Measurements from ENCODE around the gene COL6A5.
"Not testable (repeated sequence)": the region's sequence is repeated elsewhere in the genome, so short reads cannot be mapped to it uniquely, and the experiment has no call there.

COL6A5 gene

GRCh38 chr3:130345487-130346079, at the start of gene COL6A5:
Gene COL6A5, plus strand, starts transcription at chr3:130345672. Its CDS starts 27,967 bp downstream, at chr3:130373639.
- no peak for FAIRE-seq

GRCh38 chr3:130299531-130299930, 45.9 kb upstream of the COL6A5 start:
- FAIRE-seq = no peak

- FAIRE-seq = no peak
These were observed 44.6 kb upstream of the COL6A5 start for GRCh38 chr3:130300888-130301287.

GRCh38 chr3:130310109-130310508, 35.4 kb upstream of the COL6A5 start:
- FAIRE-seq = no peak

- no peak for FAIRE-seq
These were observed 33.1 kb upstream of the COL6A5 start for GRCh38 chr3:130312374-130312773.

GRCh38 chr3:130316169-130316568, 29.3 kb upstream of the COL6A5 start:
- no peak for FAIRE-seq

- FAIRE-seq = no peak
These were observed 22.0 kb upstream of the COL6A5 start for GRCh38 chr3:130323503-130323902.

GRCh38 chr3:130340766-130341165, 4.7 kb upstream of the COL6A5 start:
- no peak for FAIRE-seq

GRCh38 chr3:130341388-130341787, 4.1 kb upstream of the COL6A5 start:
- no peak for FAIRE-seq

GRCh38 chr3:130341882-130342281, 3.6 kb upstream of the COL6A5 start:
- no peak for FAIRE-seq

GRCh38 chr3:130342821-130343661, 2.4 kb upstream of the COL6A5 start:
- FAIRE-seq = no peak

- not testable (repeated sequence) for FAIRE-seq
These were observed 2.8 kb downstream of the COL6A5 start for GRCh38 chr3:130348258-130348657.

- no peak for FAIRE-seq
These were observed 9.0 kb downstream of the COL6A5 start for GRCh38 chr3:130354430-130354829.

- FAIRE-seq = no peak
These were observed 28.6 kb downstream of the COL6A5 start for GRCh38 chr3:130374033-130374432.

GRCh38 chr3:130374908-130375307, 29.4 kb downstream of the COL6A5 start:
- no peak for FAIRE-seq

GRCh38 chr3:130377960-130378676, 32.6 kb downstream of the COL6A5 start:
- no peak for FAIRE-seq

- no peak for FAIRE-seq
These were observed 33.3 kb downstream of the COL6A5 start for GRCh38 chr3:130378677-130379191.

- no peak for FAIRE-seq
These were observed 33.8 kb downstream of the COL6A5 start for GRCh38 chr3:130379274-130379673.

- no peak for FAIRE-seq
These were observed 34.9 kb downstream of the COL6A5 start for GRCh38 chr3:130380398-130380797.

- no peak for FAIRE-seq
These were observed 38.0 kb downstream of the COL6A5 start for GRCh38 chr3:130383424-130383823.

- no peak for FAIRE-seq
These were observed 39.1 kb downstream of the COL6A5 start for GRCh38 chr3:130384476-130385025.

GRCh38 chr3:130386604-130387263, 41.3 kb downstream of the COL6A5 start:
- no peak for FAIRE-seq

All from islet of Langerhans (tissue), 1 donor.